NT2/D1 (cell line): ENCODE data around the gene CADPS2.

Experiments
- SUZ12 ChIP-seq: IDR thresholded peaks from 2 replicates; pipeline ENCODE4 v1.6.1; 2011; ENCODE audit not compliant: insufficient read length, insufficient read depth; ENCODE audit errors: extremely low read depth
- YY1 ChIP-seq: IDR thresholded peaks from 2 replicates; pipeline ENCODE4 v1.6.1; 2011; ENCODE audit not compliant: insufficient read length, insufficient read depth
- ZNF274 ChIP-seq: IDR thresholded peaks from 2 replicates; pipeline ENCODE4 v1.6.1; 2011; ENCODE audit warnings: mild to moderate bottlenecking, low read depth, low read length

- no peak for TF ChIP-seq YY1
- TF ChIP-seq SUZ12: no peak
- no peak for TF ChIP-seq ZNF274
These were observed 516.5 kb downstream of the CADPS2 start for GRCh38 chr7:122369756-122370155.
